ENCODE results near the gene ZNF468.
"Not testable (repeated sequence)": the region's sequence is repeated elsewhere in the genome, so short reads cannot be mapped to it uniquely, and the experiment has no call there.

The ZNF468 gene

DNA sequence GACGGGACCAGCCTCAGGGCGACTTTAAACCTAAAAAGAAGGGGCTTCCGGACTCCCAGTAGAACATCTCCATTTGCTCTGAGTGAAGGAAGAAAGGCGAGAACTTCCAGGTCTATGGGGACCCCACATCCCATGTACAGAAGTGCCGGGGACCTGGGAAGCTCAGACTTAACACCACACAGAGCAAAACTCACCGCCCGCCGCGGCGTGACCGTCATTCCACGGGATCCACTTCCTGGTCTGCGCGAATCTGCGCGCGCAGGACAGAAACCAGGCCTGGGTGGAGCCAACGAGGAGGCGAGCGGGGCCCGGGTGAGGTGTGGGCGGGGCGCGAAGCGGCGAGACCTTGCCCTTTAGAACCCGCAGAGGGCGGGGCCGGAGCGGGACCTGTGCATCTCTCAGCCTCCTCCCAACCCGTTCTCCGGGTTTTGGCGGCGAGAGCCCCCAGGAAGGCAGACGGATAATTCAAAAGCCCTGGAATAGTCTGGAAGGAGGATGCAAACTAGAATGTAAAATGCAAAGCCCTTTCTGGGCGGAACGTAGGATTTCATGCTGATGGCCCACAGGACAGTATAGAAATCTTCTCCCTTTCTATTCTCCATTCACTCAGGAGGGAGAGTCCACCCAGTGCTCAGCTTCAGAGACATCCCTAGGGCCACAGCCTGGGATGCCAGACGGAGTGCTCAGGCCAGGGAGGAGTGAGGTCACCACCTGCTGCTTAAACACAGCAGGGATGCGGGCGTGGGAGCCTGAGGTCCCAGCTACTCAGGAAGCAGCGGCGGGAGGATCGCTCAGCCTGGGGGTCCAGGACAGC, at the start of gene ZNF468:
Gene ZNF468, minus strand, starts transcription at position 242 of the 814 bp plus-strand sequence. CDS start 3,347 bp downstream, outside the sequence.
- peak; percentile 74 for DNase-seq (ENCODE audit: extremely low read depth, insufficient read length)
- not testable (repeated sequence) for H3K36me3 ChIP-seq (ENCODE audit: control insufficient read depth, insufficient read depth, low read length); H3K27me3 ChIP-seq (replicated peaks; ENCODE audit: control insufficient read depth, insufficient read depth, low read length)
- peak within 1 kb of the TSS; percentile 81 for H3K4me3 ChIP-seq (replicated peaks; ENCODE audit: low read depth, low read length)

DNA sequence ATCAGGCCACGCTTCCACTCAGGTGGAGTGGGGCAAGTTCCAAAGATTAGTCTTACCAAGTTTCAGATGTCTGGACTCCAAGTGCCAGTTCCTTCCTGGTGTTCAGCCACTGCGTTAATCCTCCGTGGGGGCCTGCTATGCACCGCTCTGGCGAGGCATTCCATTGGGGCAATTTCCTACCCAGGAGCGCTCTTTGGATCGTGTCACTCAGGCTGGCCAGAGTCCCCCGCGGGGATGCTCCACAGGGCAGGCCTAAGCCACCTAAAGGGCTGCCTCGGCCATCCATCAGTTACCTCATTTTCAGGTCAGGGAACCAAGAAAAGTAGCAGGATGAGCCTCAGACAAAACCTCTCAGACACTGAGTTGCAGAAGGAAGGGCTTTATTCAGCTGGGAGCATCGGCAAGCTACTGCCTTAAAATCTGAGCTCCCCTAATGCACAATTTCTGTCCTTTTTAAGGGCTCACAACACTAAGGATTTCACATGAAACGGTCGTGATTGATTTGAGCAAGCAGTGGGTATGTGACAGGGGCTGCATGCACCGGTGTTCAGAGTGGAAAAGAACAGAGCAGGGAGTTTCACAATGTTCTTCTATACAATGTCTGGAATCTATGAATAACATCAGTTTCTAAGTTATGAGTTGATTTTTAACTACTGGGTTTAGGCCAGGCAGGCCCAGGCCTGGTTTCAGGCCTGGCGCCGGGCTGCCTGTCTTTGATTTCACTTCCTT, 46.8 kb upstream of the ZNF468 start:
- DNase-seq (ENCODE audit: extremely low read depth, insufficient read length); H3K4me3 ChIP-seq (replicated peaks; ENCODE audit: low read depth, low read length); H3K27me3 ChIP-seq (replicated peaks; ENCODE audit: control insufficient read depth, insufficient read depth, low read length): not testable (repeated sequence)

DNA sequence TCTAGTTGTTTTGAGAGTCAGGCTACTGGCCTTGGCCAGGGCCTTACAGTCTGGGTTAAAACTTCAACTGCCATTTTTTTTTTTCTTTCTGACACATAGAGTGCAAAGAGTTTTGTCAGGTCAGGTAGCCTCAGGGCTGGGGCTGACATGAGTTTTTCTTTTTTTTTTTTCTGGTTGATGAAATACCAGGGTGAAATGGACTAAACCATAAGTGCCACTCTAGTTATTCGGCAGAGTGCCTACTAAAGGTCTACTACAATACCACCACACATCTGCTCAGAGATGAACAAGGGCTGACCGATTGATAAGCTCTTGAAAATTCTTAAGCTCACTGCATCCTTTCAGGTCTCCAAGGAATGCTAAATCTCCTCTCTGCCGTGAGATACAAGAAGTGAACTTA, 44.4 kb upstream of the ZNF468 start:
- no peak for DNase-seq (ENCODE audit: extremely low read depth, insufficient read length)
- TF ChIP-seq CTCF (IDR thresholded peaks at IDR 0.05; ENCODE audit: insufficient read depth, low read length, poor library complexity, severe bottlenecking), result no peak

More for the DNA sequence above, 46.8 kb upstream of the ZNF468 start:
- H3K36me3 ChIP-seq (ENCODE audit: control insufficient read depth, insufficient read depth, low read length), result not testable (repeated sequence)

GRCh38 chr19:52898596-52898995, 41.2 kb upstream of the ZNF468 start:
- DNase-seq (ENCODE audit: extremely low read depth, insufficient read length), result not testable (repeated sequence)

More for the DNA sequence above, 44.4 kb upstream of the ZNF468 start:
- Histone ChIP-seq H3K27me3 (replicated peaks; ENCODE audit: control insufficient read depth, insufficient read depth, low read length) (no peaks in the 10 kb centered on the region), H3K4me3 (replicated peaks; ENCODE audit: low read depth, low read length) (no peak overlapping the region), H3K36me3 (ENCODE audit: control insufficient read depth, insufficient read depth, low read length) (no peaks in the 10 kb centered on the region)

DNA sequence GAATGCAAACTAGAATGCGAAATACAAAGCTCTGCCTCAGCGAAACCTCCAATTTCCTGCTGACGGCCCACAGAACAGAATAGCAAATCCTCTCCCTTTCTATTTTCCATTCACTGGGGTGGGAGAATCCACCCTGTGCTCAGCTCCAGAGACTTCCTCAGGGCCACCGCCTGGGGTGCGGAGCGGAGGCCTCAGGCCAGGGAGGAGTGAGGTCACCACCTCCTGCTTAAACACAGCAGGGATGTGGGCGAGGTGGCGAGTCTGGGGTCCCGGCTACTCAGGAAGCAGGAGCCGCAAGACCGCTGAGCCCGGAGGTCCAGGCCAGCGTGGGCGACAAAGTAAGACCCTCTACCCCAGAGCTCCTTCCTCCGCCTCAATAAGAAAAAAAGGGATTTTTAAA, 40.7 kb upstream of the ZNF468 start:
- no peak for DNase-seq (ENCODE audit: extremely low read depth, insufficient read length)
- no peaks in the 10 kb centered on the region for H3K27me3 ChIP-seq (replicated peaks; ENCODE audit: control insufficient read depth, insufficient read depth, low read length)
- no peaks in the 10 kb centered on the region for H3K36me3 ChIP-seq (ENCODE audit: control insufficient read depth, insufficient read depth, low read length)
- TF ChIP-seq CTCF (IDR thresholded peaks at IDR 0.05; ENCODE audit: insufficient read depth, low read length, poor library complexity, severe bottlenecking), result no peak
- no peak overlapping the region for H3K4me3 ChIP-seq (replicated peaks; ENCODE audit: low read depth, low read length)

More at GRCh38 chr19:52898596-52898995, 41.2 kb upstream of the ZNF468 start:
- H3K4me3 ChIP-seq (replicated peaks; ENCODE audit: low read depth, low read length); H3K27me3 ChIP-seq (replicated peaks; ENCODE audit: control insufficient read depth, insufficient read depth, low read length); H3K36me3 ChIP-seq (ENCODE audit: control insufficient read depth, insufficient read depth, low read length): not testable (repeated sequence)

DNA sequence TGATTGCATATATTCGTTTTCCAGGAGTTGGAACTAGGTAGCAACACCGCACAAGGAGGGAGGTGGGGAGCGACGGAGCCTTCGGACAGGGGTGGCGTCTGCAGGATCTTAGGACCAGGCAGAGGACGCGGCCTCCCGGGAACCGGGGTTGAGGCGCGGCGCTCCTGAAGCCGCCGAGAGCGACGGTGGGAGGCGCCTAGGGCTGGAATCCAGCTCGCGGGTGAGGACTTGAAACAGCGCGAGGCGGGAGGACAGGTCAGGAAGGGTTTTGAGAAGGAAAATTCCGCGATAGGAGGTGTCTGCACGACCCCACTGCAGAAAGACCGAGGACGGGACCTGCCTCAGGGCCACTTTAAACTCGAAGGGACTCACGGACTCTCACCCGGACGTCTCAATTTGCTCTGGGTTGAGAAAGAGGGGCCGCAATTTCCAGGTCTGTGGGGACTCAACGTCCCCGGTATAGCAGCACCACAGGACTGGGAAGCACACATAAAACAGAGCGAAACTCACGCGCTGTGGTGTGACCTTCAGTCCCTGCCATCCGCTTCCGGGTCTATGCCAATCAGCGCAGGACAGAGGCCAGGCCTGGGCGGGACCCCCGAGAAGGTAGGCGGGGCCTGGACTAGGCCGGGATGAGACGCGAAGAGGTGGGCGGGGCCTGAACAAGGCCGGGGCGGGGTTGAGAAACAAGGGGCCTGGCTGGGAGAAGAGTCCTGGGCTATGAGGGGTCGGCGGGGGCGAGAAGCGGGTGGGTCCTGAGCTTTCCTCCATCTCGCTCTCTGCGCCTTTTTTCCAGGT, 39.9 kb upstream of the ZNF468 start, which contains the start of gene ZNF320:
Gene ZNF320, minus strand, starts transcription at position 498 of the 798 bp plus-strand sequence. CDS start 7,380 bp downstream, outside the sequence.
- peak; percentile 86 for DNase-seq (ENCODE audit: extremely low read depth, insufficient read length)
- Histone ChIP-seq H3K36me3 (ENCODE audit: control insufficient read depth, insufficient read depth, low read length) (no peaks in the 10 kb centered on the region), H3K4me3 (replicated peaks; ENCODE audit: low read depth, low read length) (peak within 1 kb of the TSS; percentile 76), H3K27me3 (replicated peaks; ENCODE audit: control insufficient read depth, insufficient read depth, low read length) (no peaks in the 10 kb centered on the region)
- TF ChIP-seq CTCF (IDR thresholded peaks at IDR 0.05; ENCODE audit: insufficient read depth, low read length, poor library complexity, severe bottlenecking), result no peak
